ENCODE data around the gene SLCO3A1.

- TF ChIP-seq, protein P1, sequence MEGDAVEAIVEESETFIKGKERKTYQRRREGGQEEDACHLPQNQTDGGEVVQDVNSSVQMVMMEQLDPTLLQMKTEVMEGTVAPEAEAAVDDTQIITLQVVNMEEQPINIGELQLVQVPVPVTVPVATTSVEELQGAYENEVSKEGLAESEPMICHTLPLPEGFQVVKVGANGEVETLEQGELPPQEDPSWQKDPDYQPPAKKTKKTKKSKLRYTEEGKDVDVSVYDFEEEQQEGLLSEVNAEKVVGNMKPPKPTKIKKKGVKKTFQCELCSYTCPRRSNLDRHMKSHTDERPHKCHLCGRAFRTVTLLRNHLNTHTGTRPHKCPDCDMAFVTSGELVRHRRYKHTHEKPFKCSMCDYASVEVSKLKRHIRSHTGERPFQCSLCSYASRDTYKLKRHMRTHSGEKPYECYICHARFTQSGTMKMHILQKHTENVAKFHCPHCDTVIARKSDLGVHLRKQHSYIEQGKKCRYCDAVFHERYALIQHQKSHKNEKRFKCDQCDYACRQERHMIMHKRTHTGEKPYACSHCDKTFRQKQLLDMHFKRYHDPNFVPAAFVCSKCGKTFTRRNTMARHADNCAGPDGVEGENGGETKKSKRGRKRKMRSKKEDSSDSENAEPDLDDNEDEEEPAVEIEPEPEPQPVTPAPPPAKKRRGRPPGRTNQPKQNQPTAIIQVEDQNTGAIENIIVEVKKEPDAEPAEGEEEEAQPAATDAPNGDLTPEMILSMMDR (conservative IDR thresholded peaks at IDR 0.05): no peak
- no peak for TF ChIP-seq EZH2 (IDR thresholded peaks at IDR 0.05; ENCODE audit: low read depth)
Measured at GRCh38 chr15:91950054-91950453, 96.5 kb downstream of the SLCO3A1 start.

Data from PC-9 (cell line).